M059J (cell line): ENCODE data around the gene KRTAP5-3. TPM values are rescaled to one million over a fixed set of nuclear protein-coding genes. Genes with fewer than 3 reads are reported as not detected.
"Not testable (repeated sequence)": the region's sequence is repeated elsewhere in the genome, so short reads cannot be mapped to it uniquely, and the experiment has no call there.

Experiments
- DNase-seq: peaks from one replicate; pipeline ENCODE4 v3.0.0-alpha.2; 2012; ENCODE audit warnings: low read depth
- total RNA-seq: library from RNA; depleted of rRNA; stranded (reverse); fragments of >200 nt; shearing (Covaris generic); gene quantifications from 2 replicates; pipeline ENCODE4 v1.2.3, GENCODE V29; 2014

The KRTAP5-3 gene
- total RNA-seq, 1 experiment from 2014 or later = not detected

DNA sequence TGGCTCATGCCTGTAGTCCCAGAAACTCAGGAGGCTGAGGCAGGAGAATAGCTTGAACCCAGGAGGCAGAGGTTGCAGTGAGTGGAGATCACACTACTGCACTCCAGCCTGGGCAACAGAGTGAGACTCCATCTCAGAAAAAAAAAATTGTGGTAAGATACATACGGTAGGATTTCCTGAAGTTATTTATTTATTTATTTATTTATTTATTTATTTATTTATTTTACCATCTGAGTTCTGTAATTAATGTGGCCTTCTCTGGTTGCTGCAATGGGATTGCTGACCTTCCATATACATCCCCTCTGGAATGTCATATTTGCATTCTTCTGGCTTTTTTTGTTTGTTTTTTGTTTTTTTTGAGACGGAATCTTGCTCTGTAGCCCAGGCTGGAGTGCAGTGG, 25.4 kb downstream of the KRTAP5-3 start:
- DNase-seq = not testable (repeated sequence)

DNA sequence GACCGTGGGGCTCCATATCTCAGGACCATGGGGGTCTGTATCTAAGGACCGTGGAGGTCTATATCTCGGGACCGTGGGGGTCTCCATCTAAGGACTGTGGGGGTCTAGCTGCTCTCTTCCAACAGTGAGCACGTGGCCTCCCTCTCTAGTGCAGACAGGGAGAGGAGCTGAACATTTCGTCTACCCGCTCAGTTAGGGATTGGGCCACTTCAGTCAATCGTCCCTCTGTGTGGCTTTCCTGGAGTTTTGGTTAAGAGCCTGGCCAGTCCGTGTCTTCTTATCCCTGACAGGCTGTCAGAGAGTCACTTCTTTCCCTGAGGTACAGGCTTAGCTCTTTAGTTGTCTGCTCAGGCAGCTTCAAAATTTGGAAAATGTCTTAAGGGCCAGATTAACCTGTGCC, 26.3 kb downstream of the KRTAP5-3 start:
- no peak for DNase-seq

DNA sequence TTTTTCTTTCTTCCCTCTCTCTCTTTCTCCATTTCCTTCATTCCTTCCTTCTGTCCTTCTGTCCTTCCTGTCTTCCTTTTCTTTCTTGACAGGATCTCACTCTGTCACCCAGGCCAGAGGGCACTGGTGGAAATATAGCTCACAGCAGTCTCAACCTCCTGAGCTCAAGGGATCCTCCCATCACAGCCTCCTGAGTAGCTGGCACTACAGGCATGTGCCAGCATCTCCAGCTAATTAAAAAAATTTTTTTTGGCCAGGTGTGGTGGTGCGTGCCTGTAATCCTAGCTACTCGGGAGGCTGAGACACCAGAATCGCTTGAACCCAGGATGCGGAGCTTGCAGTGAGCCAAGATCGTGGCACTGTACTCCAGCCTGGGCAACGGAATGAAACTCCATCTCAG, 31.4 kb downstream of the KRTAP5-3 start:
- no peak for DNase-seq

DNA sequence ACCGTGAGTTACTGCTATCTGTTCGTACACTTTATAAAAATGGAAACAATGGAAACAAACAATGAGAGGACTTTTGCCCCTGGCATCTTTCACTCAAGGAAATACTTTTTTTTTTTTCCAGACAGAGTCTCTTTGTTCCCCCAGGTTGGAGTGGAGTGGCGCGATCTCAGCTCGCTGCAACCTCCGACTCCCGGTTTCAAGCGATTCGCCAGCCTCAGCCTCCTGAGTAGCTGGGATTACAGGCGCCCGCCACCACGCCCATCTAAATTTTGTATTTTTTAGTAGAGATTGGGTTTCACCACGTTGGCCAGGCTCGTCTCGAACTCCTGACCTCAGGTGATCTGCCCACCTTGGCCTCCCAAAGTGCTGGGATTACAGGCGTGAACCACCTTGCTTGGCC, 32.5 kb downstream of the KRTAP5-3 start:
- DNase-seq = not testable (repeated sequence)

DNA sequence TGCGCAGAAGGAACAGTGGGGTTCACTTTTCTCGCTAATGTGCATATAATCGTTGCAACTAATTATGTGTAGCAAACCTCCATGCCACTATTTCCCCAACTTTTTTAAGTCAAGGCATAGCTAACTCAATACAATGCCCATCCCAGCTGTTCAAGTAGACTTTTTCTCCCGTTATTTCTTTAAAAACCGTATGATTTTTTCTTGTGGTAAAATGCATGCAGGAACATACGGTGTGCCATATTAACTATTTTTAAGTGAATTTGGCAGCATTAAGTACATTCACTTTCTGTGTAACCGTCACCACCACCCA, 33.4 kb downstream of the KRTAP5-3 start:
- no peak for DNase-seq

DNA sequence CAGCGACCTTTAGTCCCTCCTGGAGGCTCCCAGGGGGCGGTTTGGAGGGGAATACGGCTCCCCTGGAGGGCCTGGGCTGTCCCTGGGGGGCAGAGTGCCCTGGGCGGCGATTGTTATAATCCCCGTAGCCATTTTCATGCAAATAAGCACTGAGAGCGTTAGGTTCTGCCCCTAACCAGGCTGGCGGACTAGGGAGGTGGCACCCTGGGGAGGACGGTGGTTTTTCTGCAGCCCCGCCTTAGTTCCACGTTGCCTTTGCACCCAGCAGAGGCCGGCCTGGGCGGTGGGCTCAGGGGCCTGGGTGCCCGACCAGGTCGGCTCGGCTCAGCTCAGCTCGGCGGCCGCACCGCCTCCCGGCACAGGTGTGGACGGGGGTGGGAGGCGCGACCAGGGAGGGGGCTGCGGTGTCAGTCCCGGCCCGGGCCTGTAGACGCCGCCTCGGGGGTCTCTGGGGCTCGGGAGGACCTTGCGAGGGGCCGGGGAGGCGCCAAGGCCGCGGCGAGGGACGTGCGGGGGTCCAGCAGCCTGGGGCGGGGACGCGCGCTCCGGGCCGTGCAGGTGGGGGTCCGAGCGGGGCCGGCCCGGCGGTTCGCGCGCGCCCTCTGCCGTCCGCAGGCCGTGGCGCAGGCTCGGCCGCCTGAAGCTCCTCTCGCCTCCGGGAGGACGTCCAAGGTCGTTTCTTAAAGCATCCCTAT, 33.9 kb downstream of the KRTAP5-3 start:
- DNase-seq = peak; percentile 32

DNA sequence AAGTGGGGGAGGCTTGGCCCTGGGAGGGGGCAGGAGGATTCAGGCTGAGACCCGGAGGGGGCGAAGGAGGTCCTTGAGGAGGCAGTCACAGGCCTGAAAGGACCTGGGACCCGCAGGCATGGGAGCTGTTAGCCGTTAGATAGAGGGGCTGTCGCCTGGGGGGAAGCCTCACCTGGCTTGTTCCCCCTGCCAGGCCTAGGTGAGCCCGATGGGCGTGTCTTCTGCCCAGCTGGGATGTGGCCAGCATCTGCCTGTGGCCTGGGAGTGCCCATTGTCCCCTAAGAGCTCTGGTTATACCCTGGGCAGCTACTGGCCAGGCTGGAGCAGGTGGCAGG, 34.4 kb downstream of the KRTAP5-3 start:
- DNase-seq = peak; percentile 56

DNA sequence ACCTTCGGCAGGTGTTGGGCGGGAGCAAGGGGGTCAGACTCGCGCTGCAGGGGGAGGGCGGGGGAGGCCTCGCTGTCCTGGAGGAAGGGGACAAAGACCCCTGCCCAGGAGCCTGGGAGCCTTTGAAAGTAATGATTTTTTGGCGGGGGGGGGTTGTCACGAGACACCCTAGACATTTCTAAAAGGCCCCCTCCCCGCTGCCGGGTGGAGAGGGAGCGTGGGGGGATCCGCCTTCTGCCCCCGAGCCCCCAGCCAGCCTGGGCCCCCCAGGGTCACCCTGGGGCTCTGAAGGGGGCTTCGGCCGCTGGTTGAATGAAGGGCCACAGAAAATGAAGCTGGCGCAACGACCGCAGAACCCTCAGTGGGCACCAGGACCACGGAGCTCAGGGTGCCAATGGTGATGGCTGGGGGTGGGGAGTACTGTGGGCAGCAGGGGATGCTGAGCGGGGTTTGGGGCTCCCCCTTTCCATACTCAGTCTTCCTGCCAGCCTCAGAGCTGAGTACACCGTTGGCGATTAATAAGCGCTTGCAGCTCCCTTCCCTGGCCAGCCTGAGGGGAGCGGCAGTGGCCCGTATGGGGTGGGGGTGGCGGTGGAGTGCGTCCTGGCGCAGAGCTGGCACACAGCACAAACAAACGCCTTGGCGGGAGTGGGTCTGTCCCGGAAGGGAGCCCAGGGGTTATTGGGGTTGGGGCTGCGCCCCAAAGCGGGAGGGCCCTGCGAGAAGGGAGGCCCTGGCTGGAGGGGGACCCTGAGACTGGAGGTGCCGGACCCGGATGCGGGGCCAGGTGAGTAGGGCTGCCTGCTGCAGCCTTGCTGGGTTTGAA, 35.0 kb downstream of the KRTAP5-3 start:
- DNase-seq = peak; percentile 22

DNA sequence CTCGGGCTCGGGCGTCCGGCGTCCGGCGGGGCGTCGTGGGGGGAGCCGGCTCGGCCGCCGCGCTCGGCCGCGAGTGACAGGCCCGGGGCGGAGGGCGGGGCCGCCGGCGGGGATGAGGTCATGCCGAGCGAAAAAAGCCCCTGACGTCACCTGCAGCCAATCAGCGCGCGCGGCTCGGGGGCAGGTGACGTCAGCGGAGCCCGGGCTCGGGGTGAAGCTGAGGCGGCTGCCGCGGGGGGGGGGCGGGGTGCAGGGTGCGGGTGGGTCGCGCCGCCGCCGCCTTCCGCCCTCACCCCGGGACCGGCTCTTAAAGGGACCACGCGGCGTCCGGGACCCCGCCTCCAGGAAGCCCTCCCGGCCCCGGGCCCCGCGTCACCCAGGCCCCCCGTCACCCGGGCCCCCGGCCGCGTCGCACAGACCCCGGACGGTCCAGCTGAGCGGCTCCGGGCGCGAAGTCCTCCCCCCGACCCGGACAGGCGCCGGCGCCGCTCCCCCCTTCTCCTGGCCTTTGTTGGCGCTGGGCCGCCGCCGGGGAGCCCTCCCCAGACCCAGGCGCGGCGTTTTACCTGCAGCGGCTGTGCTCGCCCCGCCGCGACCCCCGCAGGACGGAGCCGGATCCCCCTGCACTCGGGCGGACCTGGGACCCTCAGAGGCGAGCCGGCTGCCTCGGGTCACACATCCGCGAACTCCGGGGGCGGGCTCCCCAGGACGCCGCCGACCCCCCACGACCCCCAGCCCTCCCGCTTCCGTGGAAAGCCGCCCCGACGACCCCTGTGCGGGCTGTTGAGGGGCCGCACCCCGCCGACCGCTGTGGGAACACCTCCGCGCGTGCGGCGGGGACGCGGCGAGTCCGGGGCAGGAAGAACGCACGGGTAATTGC, 35.8 kb downstream of the KRTAP5-3 start, which contains the start of gene DUSP8:
Gene DUSP8 (minus strand): TSS at position 75 of the 880 bp plus-strand sequence. CDS start 6,445 bp downstream, outside the sequence.
- DNase-seq = peak; percentile 80

DNA sequence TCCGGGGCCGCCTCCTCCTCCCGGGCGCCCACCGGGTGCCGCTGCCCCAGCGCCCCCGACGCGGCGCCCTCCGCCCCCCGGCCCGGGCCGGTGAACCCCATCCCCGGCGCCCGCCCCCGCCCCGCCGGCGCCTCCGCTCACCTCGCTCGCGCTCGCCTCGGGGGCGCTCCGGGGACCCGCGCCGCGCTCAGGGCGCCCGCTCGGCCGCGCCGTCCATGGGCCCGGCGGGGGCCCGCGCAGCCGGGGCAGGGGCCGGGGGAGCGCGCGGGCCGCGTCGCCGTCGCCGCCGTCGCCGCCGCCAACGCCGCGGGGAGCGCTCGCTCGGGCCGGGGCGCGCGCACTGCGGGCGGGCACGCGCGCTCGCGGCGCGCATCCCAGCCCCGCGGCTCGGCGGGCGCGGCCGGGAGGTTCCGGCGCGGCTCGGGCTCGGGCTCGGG, 36.5 kb downstream of the KRTAP5-3 start:
- DNase-seq = no peak

DNA sequence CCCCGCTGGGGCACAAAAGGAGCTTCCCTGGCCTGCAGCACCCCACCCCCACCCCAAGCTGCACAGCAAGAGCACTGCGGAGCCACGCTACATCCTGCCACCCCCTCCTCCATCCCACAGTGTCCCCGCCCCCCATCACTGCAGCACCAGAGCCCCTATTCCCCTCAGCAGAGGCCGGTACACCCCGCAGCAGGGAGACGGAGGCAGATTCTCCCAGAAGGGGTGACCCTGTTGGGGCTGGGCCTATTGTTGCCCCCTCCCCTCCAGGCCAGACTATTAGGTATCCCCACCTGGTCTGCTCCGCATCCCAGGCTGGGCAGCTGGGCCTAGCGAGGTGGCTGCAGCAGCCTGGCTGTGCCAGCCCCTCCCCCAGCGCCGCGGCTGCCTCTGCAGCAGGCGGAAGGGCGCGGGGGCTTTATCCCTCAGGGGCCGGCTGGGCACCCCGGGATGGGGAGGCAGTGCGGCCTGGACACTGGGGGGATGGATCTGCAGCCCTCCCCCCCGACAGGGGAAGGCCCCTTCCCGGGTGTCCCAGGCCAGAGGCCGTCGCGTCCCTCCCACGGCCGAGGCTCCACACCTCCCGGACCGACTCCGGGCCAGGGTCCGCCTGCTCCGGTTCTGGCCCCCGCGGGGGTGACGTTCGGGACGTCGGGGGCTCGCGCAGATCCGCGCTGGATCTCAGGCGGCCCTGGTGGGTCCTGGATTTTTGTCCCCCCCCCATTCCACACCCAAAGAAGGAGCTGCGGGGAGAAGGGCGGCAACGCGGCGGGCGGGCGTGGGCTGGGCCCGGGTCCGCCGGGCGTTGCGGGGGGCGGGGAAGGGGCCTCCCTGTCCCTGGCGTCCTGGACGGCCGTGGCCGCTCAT, 37.1 kb downstream of the KRTAP5-3 start:
- DNase-seq = no peak

DNA sequence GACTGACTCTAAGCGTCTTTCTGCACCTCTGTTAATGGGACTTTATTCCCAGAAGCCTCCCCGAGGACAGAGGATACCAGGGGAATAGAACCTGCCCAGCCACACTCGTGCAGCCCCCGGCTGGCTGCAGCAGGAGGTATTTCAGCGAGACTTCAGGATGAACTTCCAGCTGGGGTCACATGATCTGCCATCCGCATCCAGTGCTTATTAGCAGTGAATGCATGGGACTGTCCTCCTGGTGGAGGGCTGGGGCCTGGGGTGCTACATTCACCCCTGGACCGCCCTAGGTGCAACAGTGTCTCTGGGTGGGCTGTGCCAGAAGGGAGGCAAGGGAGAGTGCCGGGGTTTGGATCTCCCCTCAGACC, 37.8 kb downstream of the KRTAP5-3 start:
- DNase-seq = no peak

DNA sequence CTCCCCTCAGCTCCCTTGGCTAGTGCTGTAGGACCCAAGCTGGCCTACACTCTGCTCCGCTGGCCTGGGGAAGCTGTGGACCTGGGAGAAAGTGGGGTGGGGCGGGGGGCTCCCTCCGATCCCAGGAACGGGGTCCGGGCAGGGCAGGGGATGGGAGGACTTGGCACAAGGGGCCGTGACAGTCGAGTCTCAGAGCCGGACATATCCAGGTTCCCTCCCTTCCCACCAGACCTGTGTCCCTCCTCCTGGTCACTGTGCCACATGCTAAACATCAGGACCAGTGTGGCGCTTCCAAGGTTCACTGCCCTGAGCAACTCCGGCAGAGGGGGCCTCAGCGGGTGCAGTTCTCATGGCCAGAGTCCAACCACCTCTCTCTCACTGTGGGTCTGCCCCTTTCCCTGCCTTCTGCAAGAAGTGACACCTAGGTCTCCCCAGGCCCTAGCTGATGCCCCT, 38.2 kb downstream of the KRTAP5-3 start:
- no peak for DNase-seq

DNA sequence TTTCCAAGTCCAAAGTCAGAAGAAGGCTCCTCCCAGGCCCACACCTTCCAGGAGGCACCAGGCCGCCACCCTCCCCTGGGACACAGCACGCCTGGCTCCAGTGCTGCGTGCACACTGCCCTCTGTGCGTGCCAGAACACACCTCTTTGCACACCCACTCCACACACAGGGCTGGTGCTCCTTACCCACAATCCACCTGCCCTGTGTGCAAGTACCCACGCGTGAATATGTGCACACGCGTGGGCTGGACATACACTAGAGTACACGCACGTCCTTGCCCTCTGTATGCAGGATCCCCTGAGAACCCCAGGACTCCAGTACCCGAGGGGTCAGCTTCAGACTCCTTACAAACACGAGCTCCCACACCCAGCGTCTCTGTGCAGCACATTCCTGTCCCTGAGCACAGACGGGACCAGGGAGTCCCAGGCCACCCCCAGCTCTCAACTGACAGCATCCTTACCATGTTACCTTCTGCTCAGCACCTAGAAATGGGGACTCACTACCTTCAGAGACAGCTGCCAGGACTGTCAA, 38.9 kb downstream of the KRTAP5-3 start:
- no peak for DNase-seq

DNA sequence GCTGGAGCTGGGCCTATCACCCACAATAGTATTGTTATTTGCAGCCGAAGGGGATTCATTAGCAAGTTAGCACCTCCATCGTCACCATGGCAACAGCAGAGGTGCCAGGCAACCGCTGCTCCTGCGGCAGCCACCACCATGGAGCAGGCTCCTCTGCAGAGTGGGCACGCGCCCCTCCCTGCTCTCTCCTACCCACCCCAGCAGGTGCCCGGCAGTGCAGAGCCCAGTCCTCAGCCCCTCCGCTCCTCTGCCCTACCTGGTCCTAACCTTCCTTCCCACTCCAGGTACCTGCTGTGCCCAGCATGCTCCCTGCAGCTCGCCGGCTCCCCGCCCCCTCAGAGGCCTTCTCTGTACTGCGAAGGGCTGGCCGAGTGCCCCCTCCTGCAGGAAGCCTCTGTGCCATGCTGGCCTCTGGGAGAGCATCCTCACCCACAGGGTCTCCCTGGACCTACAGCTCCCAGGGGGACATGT, 39.8 kb downstream of the KRTAP5-3 start:
- no peak for DNase-seq

DNA sequence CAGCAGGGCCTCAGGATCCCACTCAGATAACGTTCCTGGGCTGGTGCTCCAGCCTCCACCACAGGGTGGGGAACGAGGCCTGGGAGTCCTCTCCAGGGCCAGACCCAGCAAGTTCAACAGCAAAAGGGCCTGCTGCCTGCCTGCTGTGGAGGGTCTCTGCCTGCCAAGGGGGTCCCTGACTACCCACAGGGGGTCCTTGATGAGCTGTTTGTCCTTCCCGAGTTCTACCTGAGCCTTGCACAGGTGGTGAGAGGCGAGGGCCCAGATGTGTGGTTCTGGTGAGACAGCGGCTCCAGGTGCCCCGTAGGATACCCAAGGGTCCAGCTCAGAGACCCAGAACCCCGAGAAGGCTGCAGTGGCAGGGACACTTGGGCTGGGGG, 40.6 kb downstream of the KRTAP5-3 start:
- DNase-seq = no peak

DNA sequence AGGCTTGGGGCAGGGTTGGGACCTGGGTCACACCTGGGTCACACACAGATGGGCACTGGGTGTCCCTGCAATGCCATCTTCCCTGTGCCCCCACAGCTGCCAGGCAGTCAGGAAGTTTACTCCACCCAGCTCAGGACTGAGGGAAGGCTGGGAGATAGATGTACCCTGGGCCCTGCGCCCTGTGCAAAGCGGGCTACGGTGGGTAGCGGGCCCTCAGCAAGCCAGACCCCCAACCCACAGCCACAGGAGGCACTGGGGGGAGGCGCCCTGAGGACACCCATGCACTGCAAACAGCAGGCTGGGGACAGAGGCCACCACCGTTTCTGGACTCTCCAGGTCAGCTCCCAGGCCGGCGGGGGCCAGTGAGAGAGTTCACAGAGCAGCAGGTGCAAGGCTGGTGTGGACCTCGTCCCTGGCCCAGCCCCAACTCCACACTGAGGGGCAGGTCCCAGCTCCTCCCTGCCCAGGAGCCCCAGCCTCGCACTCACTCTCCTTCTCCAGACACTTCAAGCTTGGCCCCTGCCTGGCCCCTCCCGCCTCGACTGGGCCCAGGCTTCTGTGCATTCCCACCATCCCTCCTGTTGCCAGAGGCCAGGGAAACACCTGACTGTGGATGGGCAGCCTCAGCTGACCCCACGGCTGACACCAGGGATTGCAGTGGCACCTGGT, 41.1 kb downstream of the KRTAP5-3 start:
- DNase-seq = no peak

DNA sequence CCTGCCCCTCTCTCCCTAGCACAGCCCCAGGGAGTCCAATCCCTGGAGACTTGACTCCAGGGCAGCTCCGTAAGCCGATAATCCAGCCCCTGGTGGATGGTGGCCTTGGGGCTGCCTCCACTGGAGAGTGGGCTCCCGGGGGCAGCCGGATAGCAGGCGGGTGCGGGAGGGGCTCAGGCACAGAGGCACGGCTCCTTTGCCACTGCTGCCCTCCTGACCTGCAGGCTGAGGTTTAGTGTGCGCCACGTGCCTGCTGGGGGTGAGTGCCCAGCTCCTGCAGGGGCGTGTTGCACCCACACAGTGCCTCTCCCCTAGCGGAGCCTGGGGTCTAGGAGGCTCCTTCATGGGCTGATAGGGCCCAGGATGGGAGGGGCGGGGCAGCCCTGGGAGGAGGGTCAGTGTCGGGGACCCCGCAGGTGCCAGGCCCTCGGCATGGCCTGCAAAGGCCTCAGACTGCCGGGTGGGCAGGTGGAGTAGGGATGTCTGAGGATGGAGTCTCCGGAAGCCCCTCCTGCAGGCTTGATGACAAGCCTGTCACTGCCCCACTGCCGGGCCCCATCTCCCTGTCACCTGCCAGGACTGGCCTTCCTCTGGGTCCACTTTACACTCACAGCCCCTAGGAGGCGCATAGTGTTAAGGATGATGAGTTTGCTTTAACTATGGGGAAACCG, 41.7 kb downstream of the KRTAP5-3 start:
- no peak for DNase-seq

DNA sequence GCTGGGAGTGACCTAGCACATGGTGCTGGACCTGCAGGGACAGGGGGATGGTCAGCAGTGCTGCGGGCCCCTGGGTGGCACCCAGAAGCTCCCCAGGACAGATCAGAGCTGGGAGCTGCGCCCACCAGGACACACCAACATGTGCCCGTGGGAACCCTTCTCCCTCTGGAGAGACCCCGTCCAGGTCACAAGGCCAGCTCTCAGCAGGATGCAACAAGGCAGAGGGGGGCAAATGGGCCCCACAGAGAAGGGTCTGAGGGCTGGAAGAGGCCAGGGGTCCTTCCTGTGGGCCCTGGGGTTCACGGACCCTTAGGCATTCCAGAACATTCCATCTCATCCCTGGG, 42.4 kb downstream of the KRTAP5-3 start:
- DNase-seq = no peak
